Left kidney (tissue), 2 donors: Measurements from ENCODE around the gene PNLIP. TPM values are rescaled to one million over a fixed set of nuclear protein-coding genes. Genes with fewer than 3 reads are reported as not detected.

Experiments
- DNase-seq: peaks from one replicate; pipeline ENCODE4 v3.0.0-alpha.2; 2013
- polyA plus RNA-seq: library from polyadenylated mRNA; unstranded; fragments of 120-200 nt; gene quantifications from one replicate; pipeline ENCODE4 v1.2.1, GENCODE V29; 2013; ENCODE audit not compliant: insufficient read length

The PNLIP gene
- polyA plus RNA-seq, 1 donor, result not detected

GRCh38 chr10:116574797-116575196 lies 29.1 kb downstream of the PNLIP start:
- DNase-seq, result no peak

GRCh38 chr10:116587878-116588591 lies 42.3 kb downstream of the PNLIP start:
- no peak for DNase-seq

- no peak for DNase-seq
Measured at GRCh38 chr10:116588995-116589394, 43.3 kb downstream of the PNLIP start.

- no peak for DNase-seq
Measured at GRCh38 chr10:116589926-116590325, 44.2 kb downstream of the PNLIP start.

GRCh38 chr10:116590590-116591444 lies 45.1 kb downstream of the PNLIP start, which contains the start of gene PNLIPRP1:
TSS of gene PNLIPRP1 (plus strand) at chr10:116590959. CDS start at chr10:116591130, 171 bp downstream.
- DNase-seq, result no peak

GRCh38 chr10:116593139-116593740 lies 47.5 kb downstream of the PNLIP start:
- DNase-seq, result no peak

- no peak for DNase-seq
Measured at GRCh38 chr10:116594525-116595035, 48.8 kb downstream of the PNLIP start.

GRCh38 chr10:116596062-116596461 lies 50.3 kb downstream of the PNLIP start:
- DNase-seq, result no peak

- no peak for DNase-seq
Measured at GRCh38 chr10:116597543-116597942, 51.8 kb downstream of the PNLIP start.

GRCh38 chr10:116598329-116598728 lies 52.6 kb downstream of the PNLIP start:
- no peak for DNase-seq

- DNase-seq, result no peak
Measured at GRCh38 chr10:116599991-116600390, 54.3 kb downstream of the PNLIP start.

- DNase-seq, result no peak
Measured at GRCh38 chr10:116602648-116603400, 57.1 kb downstream of the PNLIP start.

- DNase-seq, result no peak
Measured at GRCh38 chr10:116606061-116606483, 60.3 kb downstream of the PNLIP start.

- DNase-seq, result no peak
Measured at GRCh38 chr10:116607336-116607735, 61.6 kb downstream of the PNLIP start.

- DNase-seq, result no peak
Measured at GRCh38 chr10:116608686-116609594, 63.2 kb downstream of the PNLIP start.

GRCh38 chr10:116610443-116611152 lies 64.9 kb downstream of the PNLIP start:
- no peak for DNase-seq

- DNase-seq, result no peak
Measured at GRCh38 chr10:116611153-116611545, 65.4 kb downstream of the PNLIP start.

GRCh38 chr10:116612107-116612769 lies 66.5 kb downstream of the PNLIP start:
- DNase-seq, result no peak

GRCh38 chr10:116613471-116613870 lies 67.7 kb downstream of the PNLIP start:
- no peak for DNase-seq
